Astrocyte of the hippocampus (primary cell): ENCODE data around the gene TUBG1.

Experiments used
- DNase-seq: peaks from one replicate; pipeline ENCODE4 v3.0.0; 2011; ENCODE audit warnings: low read depth, low spot score

Gene TUBG1

GRCh38 chr17:42609182-42609813, at the start of gene TUBG1, which contains the start of gene RETREG3:
Gene TUBG1, plus strand, starts transcription at chr17:42609683. Its CDS starts 55 bp downstream, at chr17:42609738.
Gene RETREG3, minus strand, starts transcription at chr17:42609374. Its CDS starts 50 bp downstream, at chr17:42609324.
- DNase-seq: peak; percentile 100

- no peak for DNase-seq
These were observed 49.2 kb upstream of the TUBG1 start for GRCh38 chr17:42560246-42560645.

GRCh38 chr17:42561897-42562387, 47.5 kb upstream of the TUBG1 start, which contains the start of gene COASY:
Gene COASY, plus strand, starts transcription at chr17:42562148. Its CDS starts 475 bp downstream, at chr17:42562623.
- peak; percentile 98 for DNase-seq

GRCh38 chr17:42562388-42563142, 46.9 kb upstream of the TUBG1 start:
- no peak for DNase-seq

- DNase-seq: no peak
These were observed 46.4 kb upstream of the TUBG1 start for GRCh38 chr17:42563143-42563509.

GRCh38 chr17:42563543-42563942, 45.9 kb upstream of the TUBG1 start:
- no peak for DNase-seq

- DNase-seq: no peak
These were observed 45.5 kb upstream of the TUBG1 start for GRCh38 chr17:42563950-42564349.

GRCh38 chr17:42564815-42565522, 44.5 kb upstream of the TUBG1 start:
- DNase-seq: no peak

GRCh38 chr17:42565523-42566214, 43.8 kb upstream of the TUBG1 start:
- DNase-seq: no peak

- DNase-seq: no peak
These were observed 43.1 kb upstream of the TUBG1 start for GRCh38 chr17:42566215-42566882.

- peak; percentile 96 for DNase-seq
These were observed 42.5 kb upstream of the TUBG1 start, which contains the start of gene MLX for GRCh38 chr17:42566883-42567573. Gene MLX, plus strand, starts transcription at chr17:42567100. Its CDS starts 25 bp downstream, at chr17:42567125.

- DNase-seq: no peak
These were observed 41.0 kb upstream of the TUBG1 start for GRCh38 chr17:42568341-42569111.

- no peak for DNase-seq
These were observed 37.9 kb upstream of the TUBG1 start for GRCh38 chr17:42571435-42572225.

- no peak for DNase-seq
These were observed 36.4 kb upstream of the TUBG1 start for GRCh38 chr17:42573095-42573494.

- DNase-seq: no peak
These were observed 35.0 kb upstream of the TUBG1 start for GRCh38 chr17:42574463-42574862.

- DNase-seq: no peak
These were observed 32.3 kb upstream of the TUBG1 start for GRCh38 chr17:42577140-42577531.

GRCh38 chr17:42577532-42578281, 31.8 kb upstream of the TUBG1 start, which contains the start of gene PSMC3IP:
Gene PSMC3IP, minus strand, starts transcription at chr17:42577729. Its CDS starts 43 bp downstream, at chr17:42577686.
- peak; percentile 97 for DNase-seq
